ENCODE data around the gene INO80D. TPM values are rescaled to one million over a fixed set of nuclear protein-coding genes. Genes with fewer than 3 reads are reported as not detected.

Gene INO80D
- total and polyA plus RNA-seq, 2 experiments from 2014 or later, result 17.5 to 37.4 TPM

- TF ChIP-seq EZH2phosphoT487 (IDR thresholded peaks at IDR 0.05; ENCODE audit: unreplicated experiment), result no peak
- TF ChIP-seq ZNF331 (CRISPR knock-in tag; IDR thresholded peaks at IDR 0.05; ENCODE audit: low read depth), result no peak
- TF ChIP-seq NANOG (IDR thresholded peaks at IDR 0.05; ENCODE audit: borderline replicate concordance), result no peak
- TF ChIP-seq ZNF114 (CRISPR knock-in tag; IDR thresholded peaks at IDR 0.05), result no peak
- no peak for TF ChIP-seq POLR2AphosphoS5 (IDR thresholded peaks at IDR 0.05; ENCODE audit: low read depth)
- TF ChIP-seq JUNB (IDR thresholded peaks at IDR 0.05; ENCODE audit: unreplicated experiment), result no peak
- TF ChIP-seq ETS1 (IDR thresholded peaks at IDR 0.05), result no peak
- TF ChIP-seq CTCF (conservative IDR thresholded peaks at IDR 0.05; ENCODE audit: low read depth in 2 of 2), result no peak
- no peak for TF ChIP-seq EZH2 (IDR thresholded peaks at IDR 0.05; ENCODE audit: low read depth, unreplicated experiment)
- no peak for TF ChIP-seq STAT1 (IDR thresholded peaks at IDR 0.05; ENCODE audit: unreplicated experiment)
- no peak for TF ChIP-seq REST (IDR thresholded peaks at IDR 0.05; ENCODE audit: unreplicated experiment)
Measured at GRCh38 chr2:206095536-206096332, 9.8 kb upstream of the INO80D start.

More at GRCh38 chr2:206095536-206096332, 9.8 kb upstream of the INO80D start:
- H3K4me1 ChIP-seq (ENCODE audit: insufficient read depth), result no peaks in the 10 kb centered on the region
- Mint-ChIP-seq H3K9me3 (no peaks in the 10 kb centered on the region), H3K27ac (no peak overlapping the region), H3K4me3 (no peak overlapping the region), H3K36me3 (ENCODE audit: low read depth) (0 out of 3 replicates have a peak, but pooled peaks cover 2% of the 10 kb centered on the region), H3K4me1 (peaks cover 10% of the 10 kb centered on the region; the same call in 2 of the 3 replicates), H3K27me3 (ENCODE audit: insufficient read depth, low read depth, poor library complexity) (peaks cover 2% of the 10 kb centered on the region)
- no peak overlapping the region for H3K4me3 ChIP-seq
- ATAC-seq, result no peak
- H3K79me2 ChIP-seq (replicated peaks; ENCODE audit: insufficient read depth), result no peaks in the 10 kb centered on the region
- H3K9me2 ChIP-seq (ENCODE audit: insufficient read depth), result no peaks in the 10 kb centered on the region
- no peaks in the 10 kb centered on the region for H3F3A ChIP-seq (replicated peaks; ENCODE audit: low read depth)
- H3K36me3 ChIP-seq (ENCODE audit: insufficient read depth), result no peaks in the 10 kb centered on the region
- no peak for DNase-seq (ENCODE audit: low spot score)
- H4K20me1 ChIP-seq (replicated peaks; ENCODE audit: insufficient read depth), result no peaks in the 10 kb centered on the region
- no peaks in the 10 kb centered on the region for H3K27me3 ChIP-seq (ENCODE audit: insufficient read depth)
- H3K27ac ChIP-seq (ENCODE audit: low read depth), result no peak overlapping the region
- no peak overlapping the region for H2AFZ ChIP-seq
- H3K4me2 ChIP-seq, result no peak overlapping the region

Data from GM23338 (cell line).